Measurements from ENCODE around the gene RETN.

Gene RETN

DNA sequence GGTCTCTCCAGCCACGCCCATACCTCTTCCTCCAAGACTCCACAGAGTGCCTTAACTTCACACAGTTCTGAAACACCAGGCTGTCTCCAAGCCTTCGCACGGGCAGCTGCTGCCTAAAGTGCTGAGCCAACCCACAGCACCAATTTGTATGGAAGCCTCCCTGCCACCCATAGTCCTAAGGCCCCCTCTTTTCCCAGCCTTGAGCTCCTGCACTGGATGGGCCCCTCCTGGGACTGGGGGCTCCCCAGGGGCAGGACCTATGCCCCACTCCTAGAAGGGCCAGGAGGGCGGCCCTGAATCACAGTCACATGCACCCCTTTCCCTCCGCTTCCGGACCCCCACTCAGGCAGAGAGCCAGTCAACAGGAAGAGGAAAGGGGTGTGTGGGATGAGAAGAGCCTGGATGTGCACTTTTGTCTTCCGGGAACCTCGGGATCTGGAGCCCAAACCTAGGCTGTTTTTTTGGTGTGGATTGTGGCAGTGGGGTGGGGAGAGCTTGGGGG, 38.2 kb downstream of the RETN start:
- no peak overlapping the region for H3K4me3 ChIP-seq (ENCODE audit: low read depth, low read length)
- TF ChIP-seq, protein P1, sequence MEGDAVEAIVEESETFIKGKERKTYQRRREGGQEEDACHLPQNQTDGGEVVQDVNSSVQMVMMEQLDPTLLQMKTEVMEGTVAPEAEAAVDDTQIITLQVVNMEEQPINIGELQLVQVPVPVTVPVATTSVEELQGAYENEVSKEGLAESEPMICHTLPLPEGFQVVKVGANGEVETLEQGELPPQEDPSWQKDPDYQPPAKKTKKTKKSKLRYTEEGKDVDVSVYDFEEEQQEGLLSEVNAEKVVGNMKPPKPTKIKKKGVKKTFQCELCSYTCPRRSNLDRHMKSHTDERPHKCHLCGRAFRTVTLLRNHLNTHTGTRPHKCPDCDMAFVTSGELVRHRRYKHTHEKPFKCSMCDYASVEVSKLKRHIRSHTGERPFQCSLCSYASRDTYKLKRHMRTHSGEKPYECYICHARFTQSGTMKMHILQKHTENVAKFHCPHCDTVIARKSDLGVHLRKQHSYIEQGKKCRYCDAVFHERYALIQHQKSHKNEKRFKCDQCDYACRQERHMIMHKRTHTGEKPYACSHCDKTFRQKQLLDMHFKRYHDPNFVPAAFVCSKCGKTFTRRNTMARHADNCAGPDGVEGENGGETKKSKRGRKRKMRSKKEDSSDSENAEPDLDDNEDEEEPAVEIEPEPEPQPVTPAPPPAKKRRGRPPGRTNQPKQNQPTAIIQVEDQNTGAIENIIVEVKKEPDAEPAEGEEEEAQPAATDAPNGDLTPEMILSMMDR (IDR thresholded peaks at IDR 0.05; ENCODE audit: low read depth, low read length), result no peak

DNA sequence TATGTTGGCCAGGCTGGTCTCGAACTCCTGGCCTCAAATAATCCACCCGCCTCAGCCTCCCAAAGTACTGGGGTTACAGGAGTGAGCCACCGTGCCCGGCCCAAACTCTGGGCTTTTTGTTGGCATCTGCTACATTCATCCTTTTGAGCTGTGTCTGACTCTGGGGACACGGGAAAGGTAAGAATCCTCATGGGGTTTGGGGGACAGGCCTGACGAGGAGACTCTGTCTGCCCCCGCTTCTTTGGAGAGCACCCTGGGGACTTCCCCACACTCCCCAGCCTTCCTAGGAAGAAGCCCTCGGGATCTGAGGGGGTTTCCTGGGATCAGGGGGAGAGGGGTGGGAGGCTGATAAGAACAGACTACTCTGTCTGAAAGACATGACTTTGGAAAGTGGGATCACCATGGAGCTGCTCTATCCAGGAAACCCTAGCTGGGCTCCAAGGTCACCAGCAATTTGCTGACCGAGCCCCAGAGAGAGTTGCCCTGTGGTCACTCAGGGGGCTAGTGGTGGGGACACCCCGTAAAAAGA, 41.1 kb downstream of the RETN start:
- TF ChIP-seq, protein P1 (IDR thresholded peaks at IDR 0.05; ENCODE audit: low read depth, low read length), result no peak
- no peak overlapping the region for H3K4me3 ChIP-seq (ENCODE audit: low read depth, low read length)

DNA sequence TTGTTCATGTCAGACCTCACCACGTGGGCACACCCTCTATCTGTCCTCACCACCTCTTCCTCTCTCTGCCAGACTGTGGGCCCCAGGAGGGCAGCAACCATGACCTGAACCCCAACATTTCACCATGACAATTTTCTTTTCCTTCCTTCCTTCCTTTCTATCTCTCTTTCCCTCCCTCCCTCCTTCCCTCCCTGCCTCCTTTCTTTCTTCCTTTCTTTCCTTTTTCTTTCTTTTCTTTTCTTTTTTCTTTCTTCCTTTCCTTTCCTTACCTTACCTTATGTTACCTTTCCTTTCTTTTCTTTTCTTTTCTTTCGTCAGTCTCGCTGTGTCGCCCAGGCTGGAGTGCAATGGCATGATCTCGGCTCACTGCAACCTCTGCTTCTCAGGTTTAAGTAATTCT, 41.8 kb downstream of the RETN start:
- no peak overlapping the region for H3K4me3 ChIP-seq (ENCODE audit: low read depth, low read length)
- TF ChIP-seq, protein P1 (IDR thresholded peaks at IDR 0.05; ENCODE audit: low read depth, low read length), result no peak

DNA sequence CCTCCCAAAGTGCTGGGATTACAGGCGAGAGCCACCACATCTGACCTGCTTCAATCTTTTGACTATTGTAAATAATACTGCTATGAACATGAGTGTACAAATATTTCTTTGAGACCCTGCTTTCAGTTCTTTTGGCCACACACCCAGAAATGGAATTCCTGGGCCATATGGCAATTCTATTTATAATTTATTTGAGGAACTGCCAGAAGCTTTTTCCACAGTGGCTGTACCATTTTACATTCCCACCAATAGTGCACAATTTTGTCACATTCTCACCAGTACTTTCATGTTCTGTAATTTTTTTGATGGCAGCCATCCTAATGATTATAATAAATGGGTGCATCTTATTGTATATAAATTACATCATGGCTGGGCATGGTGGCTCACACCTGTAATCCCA, 46.8 kb downstream of the RETN start:
- TF ChIP-seq, protein P1 (IDR thresholded peaks at IDR 0.05; ENCODE audit: low read depth, low read length), result no peak
- no peak overlapping the region for H3K4me3 ChIP-seq (ENCODE audit: low read depth, low read length)

DNA sequence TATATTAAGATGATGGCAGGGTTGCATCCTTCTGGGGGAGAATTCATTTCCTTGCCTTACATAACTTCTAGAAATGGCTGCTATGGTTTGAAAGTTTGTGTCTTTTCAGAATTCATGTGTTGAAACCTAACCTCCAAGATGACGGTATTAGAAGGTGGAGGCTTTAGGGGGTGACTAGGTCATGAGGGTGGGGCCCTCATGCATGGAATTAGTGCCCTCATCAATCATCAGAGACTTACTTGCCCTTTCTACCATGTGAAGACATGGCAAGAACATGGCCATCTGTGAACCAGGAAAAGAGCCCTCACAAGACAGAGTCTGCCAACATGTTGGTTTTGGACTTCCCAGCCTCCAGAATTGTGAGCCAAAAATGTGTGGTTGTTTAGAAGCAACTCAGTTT, 47.9 kb downstream of the RETN start:
- TF ChIP-seq, protein P1 (IDR thresholded peaks at IDR 0.05; ENCODE audit: low read depth, low read length), result no peak
- H3K4me3 ChIP-seq (ENCODE audit: low read depth, low read length), result no peak overlapping the region

DNA sequence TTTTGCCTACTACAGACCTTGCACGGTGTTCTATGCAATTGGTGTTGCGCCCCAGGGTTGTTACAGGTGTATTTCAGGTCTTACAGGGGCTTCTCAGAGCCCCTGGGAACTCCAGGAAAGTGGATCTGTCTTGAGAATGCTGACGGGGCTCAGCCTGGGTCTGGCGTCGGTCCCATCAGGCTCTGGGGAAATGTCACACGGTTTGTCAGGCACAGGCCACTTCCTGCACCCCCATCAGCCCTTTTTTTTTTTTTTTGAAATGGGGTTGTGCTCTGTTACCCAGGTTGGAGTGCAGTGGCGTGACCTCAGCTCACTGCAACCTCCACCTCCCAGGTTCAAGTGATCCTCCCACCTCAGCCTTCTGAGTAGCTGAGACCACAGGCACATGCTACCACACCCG, 49.8 kb downstream of the RETN start:
- H3K4me3 ChIP-seq (ENCODE audit: low read depth, low read length), result no peak overlapping the region
- TF ChIP-seq, protein P1 (IDR thresholded peaks at IDR 0.05; ENCODE audit: low read depth, low read length), result no peak

Measured in WI38 (cell line).